Chondrocyte (in vitro differentiated cells): ENCODE data around the gene CCIN. TPM values are rescaled to one million over a fixed set of nuclear protein-coding genes. Genes with fewer than 3 reads are reported as not detected.

Experiments used
- DNase-seq: peaks from one replicate; pipeline ENCODE4 v3.0.0; 2021; ENCODE audit warnings: mixed read lengths, low spot score
- H3K27ac Mint-ChIP-seq: one replicate; pipeline ENCODE4 v1.8.0; 2021; ENCODE audit warnings: mild to moderate bottlenecking, moderate library complexity, mixed read lengths; ENCODE audit not compliant: unreplicated experiment
- H3K27me3 Mint-ChIP-seq: 2 replicates; pipeline ENCODE4 v1.8.0; 2021; ENCODE audit warnings: low read depth, mixed read lengths
- H3K36me3 Mint-ChIP-seq: 2 replicates; pipeline ENCODE4 v1.8.0; 2021; ENCODE audit warnings: low read depth, mixed read lengths
- H3K4me1 Mint-ChIP-seq: 2 replicates; pipeline ENCODE4 v1.8.0; 2021; ENCODE audit warnings: low read depth, mild to moderate bottlenecking, mixed read lengths
- H3K4me3 Mint-ChIP-seq: one replicate; pipeline ENCODE4 v1.8.0; 2021; ENCODE audit warnings: mild to moderate bottlenecking, moderate library complexity, mixed read lengths; ENCODE audit not compliant: unreplicated experiment
- H3K9me3 Mint-ChIP-seq: 2 replicates; pipeline ENCODE4 v1.8.0; 2021; ENCODE audit warnings: low read depth, mixed read lengths
- CTCF ChIP-seq: fragments of 200-600 bp; sonication (generic); IDR thresholded peaks from 2 replicates; pipeline ENCODE4 v1.5.0; 2021; ENCODE audit warnings: antibody characterized with exemption, mild to moderate bottlenecking, moderate library complexity
- long read RNA-seq: library from polyadenylated mRNA; stranded (forward); transcript quantifications from one replicate; pipeline ENCODE4 v2.0.0, GENCODE V29; 2021
- total RNA-seq: library from RNA; stranded (reverse); gene quantifications from 3 replicates; pipeline ENCODE4 v1.2.1, GENCODE V29; 2021

The CCIN gene
- 2.4 to 2.7 TPM (median 2.4 TPM) in 3 replicates for total RNA-seq
- long read RNA-seq, partial matches to known transcripts = 0 of 5 reads
- long read RNA-seq, other reads (novel, unspliced or antisense) = 5 of 5 reads

GRCh38 chr9:36169166-36169565, at the start of gene CCIN:
CCIN (plus strand) TSS chr9:36169388; CDS start chr9:36169503, 115 bp downstream.
- DNase-seq = no peak
- H3K27me3 Mint-ChIP-seq = no peaks in the 10 kb centered on the region
- H3K9me3 Mint-ChIP-seq = no peaks in the 10 kb centered on the region
- H3K27ac Mint-ChIP-seq = no peak within 1 kb of the TSS
- peaks cover 6% of the 10 kb centered on the region for H3K36me3 Mint-ChIP-seq
- no peak for TF ChIP-seq CTCF
- H3K4me3 Mint-ChIP-seq = no peak within 1 kb of the TSS
- peaks cover 30% of the 10 kb centered on the region for H3K4me1 Mint-ChIP-seq

- no peaks in the 10 kb centered on the region for H3K9me3 Mint-ChIP-seq
- no peak overlapping the region for H3K4me3 Mint-ChIP-seq
- no peaks in the 10 kb centered on the region for H3K27me3 Mint-ChIP-seq
- no peak for TF ChIP-seq CTCF
- no peak for DNase-seq
- H3K4me1 Mint-ChIP-seq = peaks cover 3% of the 10 kb centered on the region
- H3K36me3 Mint-ChIP-seq = peaks cover 40% of the 10 kb centered on the region
- H3K27ac Mint-ChIP-seq = no peak overlapping the region
These were observed 49.7 kb upstream of the CCIN start for GRCh38 chr9:36119476-36119875.

GRCh38 chr9:36120705-36121104, 48.5 kb upstream of the CCIN start:
- TF ChIP-seq CTCF = no peak
- Mint-ChIP-seq H3K36me3 (peaks cover 44% of the 10 kb centered on the region), H3K4me3 (no peak overlapping the region), H3K4me1 (peaks cover 3% of the 10 kb centered on the region), H3K9me3 (no peaks in the 10 kb centered on the region), H3K27ac (no peak overlapping the region), H3K27me3 (no peaks in the 10 kb centered on the region)
- no peak for DNase-seq

- Mint-ChIP-seq H3K9me3 (no peaks in the 10 kb centered on the region), H3K4me3 (no peak overlapping the region), H3K27me3 (no peaks in the 10 kb centered on the region), H3K27ac (no peak overlapping the region), H3K36me3 (peaks cover 40% of the 10 kb centered on the region), H3K4me1 (peaks cover 3% of the 10 kb centered on the region)
- no peak for DNase-seq
- no peak for TF ChIP-seq CTCF
These were observed 47.2 kb upstream of the CCIN start for GRCh38 chr9:36121971-36122370.

GRCh38 chr9:36123515-36123914, 45.7 kb upstream of the CCIN start:
- Mint-ChIP-seq H3K9me3 (no peaks in the 10 kb centered on the region), H3K4me3 (no peak overlapping the region), H3K4me1 (peaks cover 3% of the 10 kb centered on the region), H3K27ac (no peak overlapping the region), H3K36me3 (peaks cover 31% of the 10 kb centered on the region), H3K27me3 (no peaks in the 10 kb centered on the region)
- no peak for DNase-seq
- no peak for TF ChIP-seq CTCF
